ENCODE data around the gene CDK14.
A peak's percentile ranks its signal among the peaks of the same experiment; 100 is the strongest.

Gene CDK14

GRCh38 chr7:91228927-91229558 is 632.9 kb downstream of the CDK14 start:
- FAIRE-seq (no peak), DNase-seq (ENCODE audit: insufficient read length, low spot score) (no peak)

DNA sequence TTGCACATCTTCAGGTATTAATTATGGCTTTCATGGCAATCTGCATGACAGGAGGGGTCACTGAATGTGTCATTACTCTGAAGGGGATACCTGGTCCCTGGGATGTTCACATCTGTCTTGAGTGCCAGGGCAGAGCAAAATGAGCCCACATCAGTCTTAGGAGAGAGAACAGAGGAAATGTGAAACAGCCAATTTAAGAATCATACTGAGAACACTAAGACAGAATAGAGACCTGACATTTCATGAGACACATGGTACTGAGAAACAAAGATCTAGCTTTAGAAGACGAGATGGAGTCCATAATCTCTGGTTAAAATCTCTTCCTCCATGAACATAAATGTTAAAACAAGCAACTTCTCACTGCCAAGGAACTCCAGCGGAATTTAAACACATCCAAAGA is 634.0 kb downstream of the CDK14 start:
- FAIRE-seq, result no peak
- DNase-seq (ENCODE audit: insufficient read length, low spot score), result no peak

DNA sequence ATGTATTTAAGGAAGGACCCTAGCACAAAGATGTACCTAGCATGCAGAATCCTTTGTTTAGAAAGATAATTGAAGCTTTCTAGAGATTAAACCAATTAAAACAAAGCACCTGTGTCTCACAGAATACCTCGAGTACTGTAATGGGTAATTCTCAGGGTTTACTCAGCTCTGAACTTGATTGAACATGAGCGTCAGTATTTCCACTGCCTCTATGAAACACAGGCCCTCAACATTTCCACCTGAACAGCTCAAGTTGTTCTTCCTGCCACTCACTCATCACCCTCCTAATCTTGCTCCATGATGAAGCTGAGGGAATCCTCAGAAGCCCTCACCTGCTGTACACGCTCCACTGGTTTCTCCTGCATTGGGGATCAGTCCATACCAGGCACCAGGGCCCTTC is 634.4 kb downstream of the CDK14 start:
- FAIRE-seq (no peak), DNase-seq (ENCODE audit: insufficient read length, low spot score) (no peak)

- no peak for DNase-seq (ENCODE audit: insufficient read length, low spot score)
- no peak for FAIRE-seq
Observed at GRCh38 chr7:91233212-91233611, 637.1 kb downstream of the CDK14 start.

- FAIRE-seq (no peak), DNase-seq (ENCODE audit: insufficient read length, low spot score) (no peak)
Observed at GRCh38 chr7:91235211-91235832, 639.2 kb downstream of the CDK14 start.

DNA sequence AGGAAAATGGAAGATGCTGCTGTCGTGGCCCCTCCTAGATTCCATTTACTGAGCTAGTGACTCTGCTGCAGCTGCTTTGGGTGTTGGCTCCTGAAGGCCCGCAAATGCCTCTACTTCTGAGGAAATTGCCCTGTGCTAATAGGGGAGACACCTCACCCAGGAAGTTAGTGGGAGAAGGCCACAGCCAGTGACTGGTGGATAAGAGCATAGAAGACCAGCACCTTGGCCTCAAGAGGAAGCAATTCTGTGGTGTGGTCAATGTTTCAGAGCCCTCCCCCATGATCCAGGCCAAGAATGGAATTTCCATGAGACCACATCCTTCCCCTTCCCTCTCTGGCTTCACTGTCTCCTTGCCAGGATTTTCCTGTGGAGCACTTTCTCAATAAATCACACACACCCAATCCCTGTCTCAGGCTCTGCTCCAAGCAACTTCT is 643.1 kb downstream of the CDK14 start:
- FAIRE-seq (no peak), DNase-seq (ENCODE audit: insufficient read length, low spot score) (peak; percentile 13)

GRCh38 chr7:91239772-91240171 is 643.7 kb downstream of the CDK14 start:
- FAIRE-seq, result no peak
- no peak for DNase-seq (ENCODE audit: insufficient read length, low spot score)

DNA sequence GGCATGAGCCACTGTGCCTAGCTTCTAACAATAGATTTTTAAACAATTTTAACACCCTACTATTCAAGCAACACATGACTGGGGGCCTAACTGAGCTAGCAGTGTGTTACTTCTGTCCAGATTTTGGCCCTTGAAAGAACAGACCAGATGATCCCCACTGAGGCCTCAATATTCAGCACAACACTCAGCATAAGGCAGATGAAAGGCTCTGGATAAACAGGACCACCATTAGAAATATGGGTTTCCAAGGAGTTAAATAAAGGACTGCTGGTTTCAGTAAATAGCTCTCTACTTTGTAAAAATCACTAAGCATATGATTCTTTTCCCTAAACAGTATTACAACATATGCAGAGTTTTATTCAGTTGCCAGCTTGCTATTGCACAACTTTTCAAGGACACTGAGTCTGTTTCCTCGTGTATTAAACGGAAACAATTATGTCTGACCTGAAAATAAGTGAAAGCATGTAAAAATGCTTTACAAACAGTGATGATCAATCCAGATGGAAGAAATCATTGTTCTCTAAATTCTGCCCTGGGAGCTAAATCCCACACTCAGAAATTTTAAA is 644.3 kb downstream of the CDK14 start:
- no peak for DNase-seq (ENCODE audit: insufficient read length, low spot score)
- FAIRE-seq, result no peak

DNA sequence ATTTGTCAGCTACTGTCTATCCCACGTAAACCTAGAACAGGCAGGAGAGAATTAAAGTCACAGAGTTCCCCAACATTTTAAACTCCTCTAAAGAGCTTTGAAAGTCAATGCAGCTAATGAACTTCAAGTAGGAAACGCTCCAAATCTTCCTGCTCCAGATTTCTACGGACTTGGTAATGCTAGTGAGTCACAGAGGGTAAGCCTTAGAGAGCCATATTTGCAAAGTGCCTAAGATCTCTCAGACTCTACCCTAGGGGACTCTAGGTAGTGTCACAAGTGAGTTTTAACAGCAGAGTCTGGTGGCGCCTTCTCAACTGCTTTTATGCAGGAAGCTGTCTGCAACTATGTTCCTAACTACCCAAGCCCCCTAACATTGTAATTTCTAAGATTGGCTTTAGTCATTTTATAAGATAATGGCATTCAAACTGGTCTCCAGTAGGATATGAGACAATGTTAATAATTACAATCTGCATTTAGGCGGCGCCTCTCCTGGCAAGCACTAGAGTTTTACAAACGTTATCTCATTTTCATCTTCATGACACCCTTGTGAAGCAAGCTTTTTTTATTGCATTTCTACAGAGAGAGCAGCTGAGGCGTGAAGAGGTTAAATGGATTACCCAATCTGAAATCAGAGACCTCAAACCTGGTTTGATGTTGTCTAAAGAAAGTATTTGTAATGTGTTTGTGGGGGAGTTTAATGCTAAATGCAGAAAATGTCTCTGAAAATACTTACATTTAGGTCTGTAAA is 646.1 kb downstream of the CDK14 start:
- FAIRE-seq (no peak), DNase-seq (ENCODE audit: insufficient read length, low spot score) (no peak)

- no peak for DNase-seq (ENCODE audit: insufficient read length, low spot score)
- no peak for FAIRE-seq
Observed at GRCh38 chr7:91243591-91244301, 647.6 kb downstream of the CDK14 start.

DNA sequence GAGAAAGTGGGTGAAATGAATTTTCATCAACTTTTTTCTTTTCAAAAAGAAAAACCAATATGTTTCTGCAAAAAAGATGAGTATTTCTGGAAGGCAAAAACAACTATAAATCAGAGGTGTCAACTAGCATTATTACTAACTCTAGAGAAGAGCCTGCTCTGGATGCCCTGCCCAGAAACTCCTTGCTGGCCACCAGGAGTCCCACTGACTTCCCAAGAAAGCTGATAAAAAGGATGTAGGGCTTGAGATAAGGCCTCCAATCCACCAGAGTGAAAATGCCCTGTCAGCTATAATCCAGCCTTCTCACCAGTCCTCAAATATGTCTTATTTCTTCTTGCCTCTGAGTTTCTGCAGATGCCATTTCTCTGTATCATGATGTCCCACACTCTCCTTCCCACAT is 651.4 kb downstream of the CDK14 start:
- FAIRE-seq (no peak), DNase-seq (ENCODE audit: insufficient read length, low spot score) (no peak)

DNA sequence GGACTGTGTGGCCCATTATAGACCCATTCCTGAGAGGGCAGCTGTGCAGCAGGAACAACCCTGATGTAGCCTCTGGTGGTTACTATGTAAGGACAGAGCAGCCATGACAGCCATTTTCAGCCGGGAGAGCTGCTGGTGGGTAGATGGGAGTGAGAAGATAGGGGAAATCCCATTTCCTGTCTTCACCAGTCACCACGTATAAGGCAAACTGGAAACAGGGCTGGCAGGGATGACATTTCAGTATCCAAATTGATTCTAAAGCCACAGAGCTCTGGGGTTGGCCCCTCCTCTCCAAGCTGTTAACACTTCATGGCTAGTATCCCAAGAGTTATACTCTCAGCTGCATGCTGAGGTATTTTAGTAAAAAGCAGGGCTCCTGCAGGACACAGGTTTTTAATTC is 652.9 kb downstream of the CDK14 start:
- DNase-seq (ENCODE audit: insufficient read length, low spot score) (no peak), FAIRE-seq (no peak)

DNA sequence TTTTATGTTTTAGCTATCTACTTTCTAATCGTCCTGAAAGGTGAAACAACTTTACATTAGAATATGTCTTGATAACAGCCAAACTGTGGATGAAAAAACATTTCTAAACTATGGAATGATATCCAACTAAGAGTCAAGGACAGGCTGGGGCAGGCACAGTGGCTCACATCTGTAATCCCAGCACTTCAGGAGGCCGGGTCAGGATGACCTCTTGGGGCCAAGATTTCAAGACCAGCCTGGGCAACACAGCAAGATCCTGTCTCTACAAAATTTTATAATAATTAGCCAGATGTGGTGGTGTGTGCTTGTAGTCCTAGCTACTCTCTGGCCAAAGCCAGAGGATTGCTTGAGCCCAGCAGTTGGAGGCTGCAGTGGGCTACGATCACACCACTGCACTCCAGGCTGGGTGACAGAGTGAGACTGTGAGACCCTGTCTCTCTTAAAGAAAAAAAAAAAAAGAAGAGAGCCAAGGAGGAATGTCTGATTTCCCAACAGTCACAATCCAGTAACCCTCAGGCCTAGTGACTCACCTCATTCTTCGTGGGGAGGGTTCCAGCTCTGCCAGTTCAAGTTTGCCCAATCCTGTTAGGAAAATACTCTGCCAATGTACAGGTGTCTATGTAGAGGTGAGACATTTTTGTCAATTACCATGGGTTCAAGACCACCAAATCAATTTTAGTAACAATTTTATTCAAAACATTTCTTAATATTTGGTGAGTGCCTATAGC is 653.5 kb downstream of the CDK14 start:
- DNase-seq (ENCODE audit: insufficient read length, low spot score), result no peak
- FAIRE-seq, result no peak

DNA sequence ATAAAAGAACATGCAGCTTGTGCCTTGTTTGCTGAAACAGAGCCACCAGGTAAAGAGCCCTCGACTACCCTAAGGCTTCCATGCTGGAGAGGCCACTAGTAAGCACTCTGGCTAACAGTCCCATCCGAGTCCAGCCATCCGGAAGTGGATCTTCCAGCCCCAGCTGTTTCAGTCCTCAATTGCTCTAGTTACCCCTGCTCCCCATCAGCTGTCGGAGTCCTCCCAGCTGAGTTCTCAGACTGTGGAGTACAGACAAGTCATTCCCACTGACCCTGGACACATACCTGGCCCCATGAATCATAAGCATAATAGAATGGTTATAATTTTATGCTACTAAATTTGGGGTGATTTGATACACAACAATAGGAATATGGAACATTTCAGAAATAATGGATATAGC is 654.6 kb downstream of the CDK14 start:
- DNase-seq (ENCODE audit: insufficient read length, low spot score), result no peak
- no peak for FAIRE-seq

- no peak for FAIRE-seq
- DNase-seq (ENCODE audit: insufficient read length, low spot score), result no peak
Observed at GRCh38 chr7:91251877-91252276, 655.8 kb downstream of the CDK14 start.

Measured in HTR-8/SVneo (cell line).